HTR-8/SVneo (cell line): ENCODE data around the gene ZCCHC9.
A peak's percentile ranks its signal among the peaks of the same experiment; 100 is the strongest.
"Not testable (repeated sequence)": the region's sequence is repeated elsewhere in the genome, so short reads cannot be mapped to it uniquely, and the experiment has no call there.

Experiments used
- DNase-seq: peaks from one replicate; pipeline ENCODE4 v3.0.0; 2011; ENCODE audit warnings: low spot score, mixed read lengths; ENCODE audit not compliant: insufficient read length
- FAIRE-seq: peaks from 2 replicates; lab custom pipeline; 2011; peaks lifted over from hg19 to GRCh38; lab: Jason Lieb, UNC

Gene ZCCHC9, protein sequence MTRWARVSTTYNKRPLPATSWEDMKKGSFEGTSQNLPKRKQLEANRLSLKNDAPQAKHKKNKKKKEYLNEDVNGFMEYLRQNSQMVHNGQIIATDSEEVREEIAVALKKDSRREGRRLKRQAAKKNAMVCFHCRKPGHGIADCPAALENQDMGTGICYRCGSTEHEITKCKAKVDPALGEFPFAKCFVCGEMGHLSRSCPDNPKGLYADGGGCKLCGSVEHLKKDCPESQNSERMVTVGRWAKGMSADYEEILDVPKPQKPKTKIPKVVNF

DNA sequence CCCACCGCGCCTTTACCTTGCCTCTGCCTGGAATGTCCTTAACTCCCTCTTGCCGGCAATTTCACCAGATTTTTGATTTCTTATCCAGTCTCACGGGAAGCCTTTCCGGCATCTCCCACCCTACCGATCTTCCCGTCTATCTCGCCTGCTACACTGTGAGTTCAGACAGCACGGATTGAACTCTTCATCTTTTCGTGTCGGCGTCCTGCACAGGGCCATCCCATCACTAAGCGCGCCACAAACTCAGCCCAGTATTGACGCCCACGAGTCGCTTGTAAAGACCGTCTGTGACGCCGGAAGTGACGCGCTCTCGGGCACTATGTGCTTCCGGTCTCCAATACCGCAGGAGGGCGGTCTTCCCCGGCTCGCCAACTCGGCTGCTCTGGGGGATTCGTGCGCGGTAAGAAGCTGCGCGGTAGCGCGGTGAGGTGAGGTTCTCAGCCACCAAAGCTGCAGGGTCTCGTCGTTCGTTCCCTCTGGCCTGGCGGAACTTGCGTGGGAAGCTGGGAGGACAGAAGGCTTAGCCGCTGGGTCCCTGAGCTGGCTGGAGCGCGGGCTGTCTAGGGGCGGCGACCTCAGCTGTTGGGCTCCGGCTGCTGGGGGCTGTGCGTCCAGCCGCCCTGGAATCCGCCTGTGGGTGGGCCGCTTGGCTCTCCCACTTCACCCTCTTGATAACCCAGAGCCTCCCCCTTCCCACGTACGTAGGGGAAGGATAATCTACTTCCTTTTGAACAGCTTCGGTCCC, at the start of gene ZCCHC9:
TSS of gene ZCCHC9 (plus strand) at position 317 of the 745 bp plus-strand sequence. CDS start 3,171 bp downstream, outside the sequence.
- DNase-seq (peak; percentile 87), FAIRE-seq (peak; percentile 95)

DNA sequence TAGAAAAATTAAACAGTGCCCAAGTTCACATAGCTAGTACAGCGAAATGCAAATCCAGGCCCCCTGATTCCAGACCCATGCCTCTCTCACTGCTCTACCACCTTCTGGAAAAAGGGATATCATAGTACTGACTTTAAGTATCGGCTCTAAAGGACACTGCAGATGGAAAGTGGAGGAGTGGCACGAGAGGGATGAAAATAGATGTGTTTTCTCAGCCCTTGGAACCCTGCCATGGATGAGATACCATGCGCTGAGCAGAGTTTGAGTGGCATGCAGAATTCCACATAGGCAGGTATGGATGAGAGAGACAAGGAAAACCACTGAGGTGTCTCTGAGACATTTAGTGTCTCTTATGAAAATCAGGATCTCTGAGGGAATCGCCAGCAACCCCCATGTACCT, 49.5 kb upstream of the ZCCHC9 start:
- no peak for FAIRE-seq
- DNase-seq, result no peak

DNA sequence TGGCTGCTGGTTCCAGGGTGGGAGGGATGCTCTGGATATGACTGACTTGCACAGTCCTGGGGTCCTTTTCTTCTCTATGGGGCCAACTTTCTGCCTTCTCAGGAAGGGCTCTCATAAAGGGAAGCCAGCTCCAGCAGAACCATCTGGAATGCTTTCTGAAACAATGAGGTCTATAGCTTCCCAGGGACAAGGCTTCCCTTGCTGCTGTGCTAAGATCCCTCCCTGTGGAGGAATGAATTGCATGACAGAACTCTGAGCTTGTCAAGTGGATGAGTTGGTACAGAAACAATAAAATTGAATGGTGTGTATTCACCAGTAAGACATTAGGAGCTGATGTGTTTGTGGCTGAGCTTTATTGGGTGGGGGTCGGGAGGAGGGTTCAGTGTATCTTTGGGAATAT, 48.5 kb upstream of the ZCCHC9 start:
- FAIRE-seq, result no peak
- no peak for DNase-seq

DNA sequence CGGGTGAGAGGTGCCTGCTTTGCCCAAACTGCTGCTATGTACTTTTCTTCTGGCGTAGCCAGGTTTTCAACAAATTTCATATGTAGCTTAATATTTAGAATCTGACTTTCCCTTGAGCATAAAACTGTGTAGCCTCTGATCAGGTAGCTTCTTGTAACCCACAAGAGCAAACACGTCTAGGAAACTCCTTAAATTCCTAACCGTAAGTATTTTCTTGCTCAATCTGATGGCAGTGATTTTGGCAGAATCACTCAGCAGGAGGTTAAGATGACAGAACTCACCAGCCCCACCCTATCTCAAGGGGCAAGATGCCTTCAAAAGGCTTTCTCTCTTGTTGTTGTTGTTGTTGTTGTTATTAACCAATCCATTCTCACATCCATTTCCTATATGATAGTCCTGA, 47.5 kb upstream of the ZCCHC9 start:
- FAIRE-seq, result no peak

DNA sequence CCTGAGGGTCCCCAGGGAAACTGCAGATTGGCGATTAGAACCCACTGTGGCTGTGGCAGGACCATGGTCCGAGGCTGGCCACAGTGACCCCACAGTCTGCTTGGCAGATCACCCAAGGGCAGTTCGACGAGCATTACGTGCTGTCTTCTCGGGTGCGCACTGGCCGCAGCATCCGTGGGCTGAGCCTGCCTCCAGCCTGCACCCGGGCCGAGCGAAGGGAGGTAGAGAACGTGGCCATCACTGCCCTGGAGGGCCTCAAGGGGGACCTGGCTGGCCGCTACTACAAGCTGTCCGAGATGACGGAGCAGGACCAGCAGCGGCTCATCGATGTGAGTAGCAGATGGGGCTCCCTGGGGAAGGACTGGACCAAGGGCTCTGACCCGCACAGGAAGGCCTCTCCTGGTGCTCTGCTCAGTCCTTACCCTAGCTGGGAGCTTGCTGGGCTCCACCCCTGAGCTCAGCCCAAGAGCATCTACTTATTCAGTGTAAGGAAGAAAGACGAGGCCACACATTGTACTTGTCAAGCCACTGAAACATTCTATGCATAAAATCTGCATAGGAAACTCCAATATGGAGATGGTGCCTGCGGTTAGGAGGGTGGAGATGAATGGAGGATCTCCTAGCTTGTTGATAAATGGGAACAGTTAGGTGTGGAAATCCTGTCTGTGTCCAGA, 46.4 kb upstream of the ZCCHC9 start:
- no peak for FAIRE-seq
- DNase-seq, result no peak

More for the DNA sequence above, 47.5 kb upstream of the ZCCHC9 start:
- DNase-seq, result no peak

DNA sequence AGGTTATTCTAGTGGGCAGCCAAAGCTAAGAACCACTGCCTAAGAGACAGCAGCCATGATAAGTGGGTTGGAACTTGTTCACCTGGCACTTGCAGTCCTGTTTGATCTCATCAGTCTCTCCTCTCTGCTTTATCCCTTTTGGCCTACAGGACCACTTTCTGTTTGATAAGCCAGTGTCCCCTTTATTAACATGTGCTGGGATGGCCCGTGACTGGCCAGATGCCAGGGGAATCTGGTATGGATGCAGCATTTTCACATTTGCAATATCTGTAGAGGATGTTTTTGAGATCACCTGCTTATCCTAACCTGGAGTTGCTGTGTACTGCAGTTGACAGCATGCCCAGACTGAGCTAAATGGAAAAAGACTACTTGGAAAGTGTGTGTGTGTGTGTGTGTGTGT, 44.6 kb upstream of the ZCCHC9 start:
- FAIRE-seq (no peak), DNase-seq (no peak)

DNA sequence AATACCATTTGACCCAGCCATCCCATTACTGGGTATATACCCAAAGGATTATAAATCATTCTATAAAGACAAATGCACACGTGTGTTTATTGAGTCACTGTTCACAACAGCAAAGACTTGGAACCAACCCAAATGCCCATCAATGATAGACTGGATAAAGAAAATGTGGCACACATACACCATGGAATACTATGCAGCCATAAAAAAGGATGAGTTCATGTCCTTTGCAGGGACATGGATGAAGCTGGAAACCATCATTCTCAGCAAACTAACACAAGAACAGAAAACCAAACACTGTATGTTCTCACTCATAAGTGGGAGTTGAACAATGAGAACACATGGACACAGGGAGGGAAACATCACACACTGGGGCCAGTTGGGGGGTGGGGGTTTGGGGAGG, 38.6 kb upstream of the ZCCHC9 start:
- not testable (repeated sequence) for FAIRE-seq, DNase-seq

DNA sequence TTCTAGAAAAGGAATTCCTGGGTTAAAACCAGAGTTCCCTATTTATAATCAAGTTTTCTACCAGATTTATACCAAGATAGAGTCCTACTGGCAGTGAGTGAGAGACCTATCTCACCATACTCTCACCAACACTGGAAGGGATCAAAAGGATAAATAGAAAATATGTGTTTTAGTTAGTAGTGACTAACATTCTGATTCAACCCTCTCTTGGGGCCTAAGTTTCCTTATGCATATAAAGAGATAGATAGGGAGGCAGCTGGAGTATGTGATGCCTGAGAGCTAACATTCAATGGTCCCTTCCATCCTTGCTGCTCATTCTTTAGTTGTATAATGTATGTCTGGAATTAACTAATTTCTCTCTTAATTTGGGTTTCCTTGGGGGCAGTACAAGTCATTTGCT, 36.3 kb upstream of the ZCCHC9 start:
- no peak for FAIRE-seq
- DNase-seq, result no peak

DNA sequence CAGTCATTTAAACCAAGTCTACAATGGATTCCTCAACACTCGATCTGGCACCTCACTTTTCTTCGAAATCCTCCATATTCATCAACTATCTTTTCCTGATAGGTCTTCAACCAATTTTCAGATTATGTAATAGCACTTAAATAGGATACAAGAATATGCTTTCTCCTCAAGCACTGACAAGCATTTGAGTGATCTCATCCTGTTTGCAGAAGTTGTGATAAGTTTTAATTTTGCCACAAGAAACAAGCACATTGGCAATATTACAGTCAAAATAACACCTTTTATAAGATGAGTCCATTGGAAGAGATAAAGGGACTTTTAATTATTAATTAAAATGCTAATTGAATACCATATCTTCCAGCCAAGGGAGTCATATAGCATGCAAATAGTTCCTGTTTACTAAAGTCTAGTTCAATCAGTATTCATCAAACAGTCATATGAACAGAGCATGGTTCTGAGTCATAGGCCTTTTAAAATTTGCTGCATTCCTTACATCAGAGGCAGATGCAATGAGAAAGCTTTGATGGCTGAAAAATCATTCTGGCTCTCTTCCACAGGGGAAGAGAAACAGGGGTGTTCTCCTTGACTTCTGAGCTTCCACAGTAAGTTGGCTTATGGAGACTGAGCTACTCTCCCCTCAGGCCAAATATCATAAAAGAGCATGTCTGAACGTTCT, 32.7 kb upstream of the ZCCHC9 start:
- FAIRE-seq (no peak), DNase-seq (peak; percentile 64)

DNA sequence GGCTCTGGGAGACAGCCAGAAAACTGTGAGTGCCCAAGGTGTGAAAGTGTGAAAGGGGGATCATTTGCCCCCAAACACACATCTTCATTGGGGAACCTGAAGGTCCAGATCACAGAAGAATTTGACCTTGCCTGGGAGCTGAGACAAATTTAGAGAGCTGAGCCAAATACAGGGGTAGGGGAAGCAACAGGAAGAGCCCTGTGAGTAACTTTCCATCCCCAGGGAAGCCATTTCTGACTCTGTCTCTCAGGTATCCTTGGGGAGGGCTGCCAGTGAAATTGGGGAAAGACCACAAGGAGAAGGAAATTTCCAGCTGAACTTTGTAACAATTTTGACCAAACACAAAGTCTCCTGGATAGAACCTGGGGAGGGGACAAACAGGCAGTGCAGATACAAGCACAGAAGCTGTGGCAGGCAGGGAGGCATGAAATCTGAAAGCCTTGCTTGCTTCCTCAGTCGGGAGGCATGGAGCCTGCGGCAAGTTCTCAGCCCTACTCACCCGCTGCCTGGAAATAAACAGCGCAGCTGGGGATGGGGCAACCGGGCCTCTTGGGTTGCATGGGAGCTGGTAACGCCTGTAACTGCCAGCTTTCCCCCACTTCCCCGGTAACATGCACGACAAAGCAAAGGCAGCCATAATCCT, 31.5 kb upstream of the ZCCHC9 start:
- FAIRE-seq (no peak), DNase-seq (no peak)

DNA sequence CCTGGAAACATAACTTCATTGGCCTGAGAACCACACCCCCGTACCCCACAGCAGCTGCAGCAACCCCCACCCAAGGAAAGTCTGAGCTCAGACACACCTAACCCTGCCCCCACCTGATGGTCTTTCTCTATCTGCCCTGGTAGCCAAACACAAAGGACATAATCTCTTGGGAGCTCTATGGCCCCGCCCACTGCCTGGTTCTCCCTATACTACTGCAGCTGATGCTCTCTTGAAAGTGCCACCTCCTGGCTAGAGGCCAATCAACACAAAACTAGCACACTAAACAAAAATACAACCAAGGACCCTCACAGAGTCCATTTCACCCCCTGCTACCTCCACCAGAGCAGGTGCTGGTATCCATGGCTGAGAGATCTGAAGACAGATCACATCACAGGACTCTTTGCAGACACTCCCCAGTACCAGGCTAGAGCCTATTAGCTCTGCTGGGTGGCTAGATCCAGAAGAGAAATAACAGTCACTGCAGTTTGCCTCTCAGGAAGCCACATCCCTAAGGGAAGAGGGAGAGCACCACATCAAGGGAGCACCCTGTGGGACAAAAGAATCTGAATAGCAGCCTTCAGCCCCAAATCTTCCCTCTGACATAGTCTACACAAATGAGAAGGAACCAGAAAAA, 30.9 kb upstream of the ZCCHC9 start:
- DNase-seq, FAIRE-seq: not testable (repeated sequence)

DNA sequence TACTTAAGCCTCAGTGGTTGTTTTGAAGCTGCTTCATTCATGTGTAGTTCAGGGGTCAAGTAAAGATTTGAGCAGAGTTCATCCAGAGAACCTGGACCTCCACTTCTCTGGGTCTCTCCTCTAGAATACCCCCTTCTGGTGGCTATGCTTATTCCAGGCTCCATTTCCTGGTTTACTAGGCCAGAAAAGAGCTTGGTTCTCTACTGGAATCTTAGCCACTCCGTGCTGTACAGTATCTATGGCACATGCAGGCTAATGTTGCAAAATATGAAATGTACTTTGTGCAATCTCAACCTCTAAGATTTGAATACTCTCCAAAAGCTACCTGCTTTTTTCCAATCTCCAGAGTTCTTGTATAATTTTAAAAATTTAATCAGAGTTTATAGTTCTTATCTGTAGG, 17.4 kb upstream of the ZCCHC9 start:
- DNase-seq, result no peak
- FAIRE-seq, result no peak

DNA sequence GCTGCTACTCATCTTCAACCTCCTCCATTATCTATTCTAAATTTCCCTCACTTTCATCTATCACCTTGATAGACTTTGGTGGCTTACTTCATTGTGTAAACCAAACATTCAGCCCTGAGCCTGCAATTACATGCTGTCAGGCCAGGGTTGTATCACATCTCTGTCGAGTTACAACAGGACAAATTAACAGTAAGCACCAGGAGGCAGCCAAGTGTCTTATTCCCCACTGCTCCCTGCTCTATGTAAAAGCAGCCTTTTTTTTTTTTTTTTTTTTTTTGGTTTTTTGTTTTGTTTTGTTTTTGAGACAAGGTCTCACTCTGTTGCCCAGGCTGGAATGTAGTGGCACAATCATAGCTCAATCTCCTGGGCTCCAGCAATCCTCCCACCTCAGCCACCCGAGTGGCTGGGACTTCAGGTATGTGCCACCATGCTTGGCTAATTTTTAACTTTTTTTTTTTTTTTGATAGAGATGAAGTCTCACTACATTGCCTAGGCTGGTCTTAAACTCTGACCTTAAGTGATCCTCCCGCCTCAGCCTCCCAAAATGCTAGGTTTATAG, 15.2 kb upstream of the ZCCHC9 start:
- FAIRE-seq (no peak), DNase-seq (no peak)

DNA sequence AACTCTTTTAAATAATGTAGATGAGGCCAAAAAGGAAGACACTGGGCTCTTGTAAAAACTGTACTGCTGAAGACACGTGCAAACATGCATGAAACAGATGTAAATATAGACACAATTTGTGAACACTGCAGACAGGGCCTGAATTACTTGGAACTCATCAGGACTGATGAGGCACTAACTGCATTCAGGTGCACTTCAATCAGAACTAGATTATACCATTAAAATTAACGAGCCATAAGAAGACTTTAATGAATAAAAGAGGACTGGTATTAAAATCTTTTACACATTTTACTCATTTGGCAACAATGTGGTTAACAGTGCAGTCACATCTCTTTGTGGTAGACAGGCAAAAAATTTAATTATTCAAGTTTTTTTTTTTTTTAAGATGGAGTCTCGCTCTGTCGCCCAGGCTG, 13.4 kb upstream of the ZCCHC9 start:
- no peak for FAIRE-seq
- DNase-seq, result no peak

DNA sequence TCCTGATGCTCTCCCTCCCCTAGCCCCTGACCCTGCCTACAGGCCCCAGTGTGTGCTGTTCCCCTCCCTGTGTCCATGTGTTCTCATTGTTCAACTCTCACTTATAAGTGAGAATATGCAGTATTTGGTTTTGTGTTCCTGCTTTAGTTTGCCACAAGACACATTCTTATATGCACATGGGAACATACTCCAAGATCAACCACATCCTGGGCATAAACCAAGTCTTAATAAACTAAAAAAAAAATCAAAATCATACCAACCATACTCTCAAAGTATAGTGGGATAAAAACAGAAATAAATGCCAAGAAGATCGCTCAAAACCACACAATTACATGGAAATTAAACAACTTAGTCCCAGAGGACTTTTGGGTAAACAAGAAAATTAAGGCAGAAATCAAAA, 11.2 kb upstream of the ZCCHC9 start:
- DNase-seq, result no peak
- FAIRE-seq, result no peak

DNA sequence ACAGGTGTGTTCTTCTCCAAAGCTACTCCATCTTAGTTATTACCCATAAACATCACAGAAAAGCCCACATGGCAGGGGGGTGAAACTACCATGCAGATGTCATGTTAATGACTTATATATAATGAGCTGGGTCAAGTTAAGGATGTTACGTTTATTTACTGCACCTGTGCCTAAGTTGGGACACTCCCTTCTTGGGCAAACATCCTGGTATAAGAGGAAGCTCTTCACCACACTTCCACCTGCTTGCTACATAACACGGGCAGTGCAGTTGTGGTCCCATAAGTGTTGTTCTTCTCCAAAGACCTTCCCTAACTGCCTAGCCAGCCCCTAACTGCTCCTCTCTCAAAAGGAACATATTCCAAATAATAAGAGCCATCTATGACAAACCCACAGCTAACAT, 9.3 kb upstream of the ZCCHC9 start:
- FAIRE-seq, result no peak
- no peak for DNase-seq

DNA sequence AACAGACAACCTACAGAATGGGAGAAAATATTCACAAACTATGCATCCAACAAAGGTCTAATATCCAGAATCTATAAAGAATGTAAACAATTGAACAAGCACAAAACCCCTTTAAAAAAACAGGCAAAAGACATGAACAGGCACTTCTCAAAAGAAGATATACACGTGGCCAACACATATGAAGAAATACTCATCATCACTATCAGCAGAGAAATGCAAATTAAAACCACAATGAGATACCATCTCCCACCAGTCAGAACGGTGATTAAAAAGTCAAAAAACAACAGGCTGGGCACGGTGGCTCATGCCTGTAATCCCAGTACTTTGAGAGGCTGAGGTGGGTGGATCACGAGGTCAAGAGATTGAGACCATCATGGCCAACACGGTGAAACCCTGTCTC, 7.4 kb upstream of the ZCCHC9 start:
- FAIRE-seq, DNase-seq: not testable (repeated sequence)

DNA sequence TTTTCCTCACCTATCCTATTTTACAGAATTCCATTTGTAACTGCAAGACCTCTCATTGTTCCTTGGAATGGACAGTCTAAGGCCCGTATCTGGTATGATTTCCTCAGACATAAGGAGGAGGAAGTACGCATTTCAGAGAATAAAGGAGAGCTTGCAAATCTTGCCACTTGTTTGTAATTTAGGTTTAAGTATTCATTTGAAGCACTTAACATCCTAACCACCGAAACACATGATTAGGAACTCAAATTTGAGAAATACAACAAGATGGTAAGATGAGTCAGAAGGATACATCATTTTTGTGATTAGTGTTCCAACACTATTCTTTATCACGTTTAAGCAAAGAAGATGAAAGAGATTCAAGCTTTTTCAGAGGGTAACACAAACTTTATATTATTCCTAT, 3.9 kb upstream of the ZCCHC9 start:
- FAIRE-seq, result no peak

DNA sequence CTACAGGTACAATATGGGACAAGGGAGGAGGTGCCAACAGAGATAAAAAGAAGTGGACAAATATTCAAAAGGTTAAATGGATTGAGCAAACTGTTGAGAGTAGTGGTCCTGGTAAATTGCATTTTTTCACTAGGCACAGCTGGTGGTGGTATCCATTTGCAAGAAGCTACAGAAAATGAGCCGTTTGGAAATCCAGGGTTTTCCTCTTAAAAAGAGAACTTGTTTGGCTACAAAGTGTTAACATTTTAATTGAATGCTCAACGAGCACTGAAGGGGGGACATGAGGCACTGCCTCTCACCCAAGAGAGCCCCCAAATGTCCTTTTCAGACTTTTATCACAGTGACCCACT, 491 bp upstream of the ZCCHC9 start:
- DNase-seq, result no peak
- no peak for FAIRE-seq

More for the DNA sequence above, 3.9 kb upstream of the ZCCHC9 start:
- DNase-seq, result no peak
